Upper lobe of left lung (tissue), 6 donors: ENCODE data around the gene GLUL. TPM values are rescaled to one million over a fixed set of nuclear protein-coding genes. Genes with fewer than 3 reads are reported as not detected.

ENCODE experiments used
- ATAC-seq, 2 donors: fragments of 200-7000 bp; cut with Tn5 transposase; one replicate each; pipeline ENCODE4 v1.9.1; 2022; ENCODE audit warnings: mild to moderate bottlenecking in 2 of 2, moderate library complexity in 2 of 2; ENCODE audit not compliant: low FRiP score in 2 of 2
- DNase-seq, 2 donors: peaks; one replicate each; pipeline ENCODE4 v3.0.0-alpha.2; 2019 to 2020
- H3K27ac ChIP-seq, 4 donors: fragments of 200-600 bp; sonication (generic); one replicate each; pipeline ENCODE4 v1.5.1; 2016 to 2019
- H3K27me3 ChIP-seq, 4 donors: fragments of 200-600 bp; sonication (generic); one replicate each; pipeline ENCODE4 v1.5.1; 2017 to 2019
- H3K36me3 ChIP-seq, 4 donors: fragments of 200-600 bp; sonication (generic); one replicate each; pipeline ENCODE4 v1.5.1; 2016 to 2019
- H3K4me1 ChIP-seq, 4 donors: fragments of 200-600 bp; sonication (generic); one replicate each; pipeline ENCODE4 v1.5.1; 2018 to 2019
- H3K4me3 ChIP-seq, 4 donors: fragments of 200-600 bp; sonication (generic); one replicate each; pipeline ENCODE4 v1.5.1; 2017 to 2019; ENCODE audit warnings: mild to moderate bottlenecking in 2 of 4, moderate library complexity in 1 of 4
- H3K9me3 ChIP-seq, 4 donors: fragments of 200-600 bp; sonication (generic); one replicate each; pipeline ENCODE4 v1.5.1; 2018 to 2019
- EP300 ChIP-seq, 4 donors: sonication (generic); formaldehyde crosslinking; IDR thresholded peaks; one replicate each; pipeline ENCODE4 v1.5.1; 2017; ENCODE audit warnings: antibody characterized with exemption in 4 of 4, control low read depth in 2 of 4
- POLR2A ChIP-seq, 4 donors: fragments of 450-650 bp; IDR thresholded peaks; one replicate each; pipeline ENCODE4 v1.5.1; 2016 to 2017; ENCODE audit warnings: antibody characterized with exemption in 4 of 4, mild to moderate bottlenecking in 2 of 4
- POLR2AphosphoS5 ChIP-seq, 2 donors: sonication (generic); formaldehyde crosslinking; IDR thresholded peaks; one replicate each; pipeline ENCODE4 v1.5.1; 2017; ENCODE audit warnings: antibody characterized with exemption in 2 of 2
- WGBS, 2 donors: methylation state at CpG; one replicate each; pipeline ENCODE4 v1.1.5; 2017 to 2018; 5-methylcytosine and 5-hydroxymethylcytosine counted together
- total RNA-seq, 6 donors: library from RNA; depleted of rRNA in 4 of 6; stranded (reverse); fragments of >200 nt in 4 of 6; gene quantifications; one replicate each; pipeline versions ENCODE4 v1.1.0 to v1.2.1, GENCODE V29; 2016 to 2021
- TF ChIP-seq, protein P1 (sequence below), 6 experiments: fragments of 450-650 bp in 4 of 6; fragments of 200-600 bp in 2 of 6; sonication (generic) in 2 of 6; IDR thresholded peaks; one replicate each; pipeline ENCODE4 v1.5.1; 2016 to 2019; ENCODE audit warnings: antibody characterized with exemption in 6 of 6
- donor health status: DM: no; HTN: no; CAD: no; lungs with moderate emphysema.
- donor health status: DM: no; HTN: yes; CAD: no; lungs with severe emphysema.

The GLUL gene
- total RNA-seq, 6 donors from 2014 or later = 1,145 to 1,831 (median 1,583) TPM

DNA sequence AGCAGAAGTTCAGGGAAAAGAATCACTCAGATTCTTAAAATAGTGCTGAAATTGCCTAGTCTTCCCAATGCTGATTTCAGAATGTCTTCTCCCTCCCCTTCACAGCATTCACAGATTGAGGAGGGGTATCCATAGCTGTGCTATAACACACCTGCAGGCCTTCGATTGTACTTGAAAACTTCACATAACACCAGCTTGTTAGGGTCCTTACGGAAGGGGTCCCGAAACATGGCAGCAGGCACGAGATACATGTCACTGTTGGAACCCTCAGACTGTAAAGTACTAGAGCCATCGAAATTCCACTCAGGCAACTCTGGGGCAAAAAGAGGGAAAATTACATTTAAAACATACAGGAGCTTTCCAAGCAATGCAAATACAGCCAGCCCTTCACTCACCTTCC, 4.6 kb downstream of the GLUL start:
- TF ChIP-seq POLR2A (IDR thresholded peaks at IDR 0.05) (peak in 1 of 4 donors; percentile 12), POLR2AphosphoS5 (IDR thresholded peaks at IDR 0.05) (peak in 1 of 2 donors; percentile 18), EP300 (IDR thresholded peaks at IDR 0.05) (no peak)
- TF ChIP-seq, protein P1, sequence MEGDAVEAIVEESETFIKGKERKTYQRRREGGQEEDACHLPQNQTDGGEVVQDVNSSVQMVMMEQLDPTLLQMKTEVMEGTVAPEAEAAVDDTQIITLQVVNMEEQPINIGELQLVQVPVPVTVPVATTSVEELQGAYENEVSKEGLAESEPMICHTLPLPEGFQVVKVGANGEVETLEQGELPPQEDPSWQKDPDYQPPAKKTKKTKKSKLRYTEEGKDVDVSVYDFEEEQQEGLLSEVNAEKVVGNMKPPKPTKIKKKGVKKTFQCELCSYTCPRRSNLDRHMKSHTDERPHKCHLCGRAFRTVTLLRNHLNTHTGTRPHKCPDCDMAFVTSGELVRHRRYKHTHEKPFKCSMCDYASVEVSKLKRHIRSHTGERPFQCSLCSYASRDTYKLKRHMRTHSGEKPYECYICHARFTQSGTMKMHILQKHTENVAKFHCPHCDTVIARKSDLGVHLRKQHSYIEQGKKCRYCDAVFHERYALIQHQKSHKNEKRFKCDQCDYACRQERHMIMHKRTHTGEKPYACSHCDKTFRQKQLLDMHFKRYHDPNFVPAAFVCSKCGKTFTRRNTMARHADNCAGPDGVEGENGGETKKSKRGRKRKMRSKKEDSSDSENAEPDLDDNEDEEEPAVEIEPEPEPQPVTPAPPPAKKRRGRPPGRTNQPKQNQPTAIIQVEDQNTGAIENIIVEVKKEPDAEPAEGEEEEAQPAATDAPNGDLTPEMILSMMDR (IDR thresholded peaks at IDR 0.05) = no peak
- DNase-seq (no peak), ATAC-seq (no peak)
- Histone ChIP-seq H3K27ac (peak overlapping the region in 3 of 4 donors; percentile 11 to 100 (median 11)), H3K9me3 (no peaks in the 10 kb centered on the region), H3K36me3 (peaks cover 53 to 72% (median 63%) of the 10 kb centered on the region in 4 donors), H3K4me3 (peak overlapping the region in 2 of 4 donors; percentile 76 to 89), H3K4me1 (peaks cover 14 to 40% (median 29%) of the 10 kb centered on the region in 4 donors), H3K27me3 (no peaks in the 10 kb centered on the region)
- WGBS, 2 donors = 88 to 94% methylated on average over 5 of the region's 5 CpGs

DNA sequence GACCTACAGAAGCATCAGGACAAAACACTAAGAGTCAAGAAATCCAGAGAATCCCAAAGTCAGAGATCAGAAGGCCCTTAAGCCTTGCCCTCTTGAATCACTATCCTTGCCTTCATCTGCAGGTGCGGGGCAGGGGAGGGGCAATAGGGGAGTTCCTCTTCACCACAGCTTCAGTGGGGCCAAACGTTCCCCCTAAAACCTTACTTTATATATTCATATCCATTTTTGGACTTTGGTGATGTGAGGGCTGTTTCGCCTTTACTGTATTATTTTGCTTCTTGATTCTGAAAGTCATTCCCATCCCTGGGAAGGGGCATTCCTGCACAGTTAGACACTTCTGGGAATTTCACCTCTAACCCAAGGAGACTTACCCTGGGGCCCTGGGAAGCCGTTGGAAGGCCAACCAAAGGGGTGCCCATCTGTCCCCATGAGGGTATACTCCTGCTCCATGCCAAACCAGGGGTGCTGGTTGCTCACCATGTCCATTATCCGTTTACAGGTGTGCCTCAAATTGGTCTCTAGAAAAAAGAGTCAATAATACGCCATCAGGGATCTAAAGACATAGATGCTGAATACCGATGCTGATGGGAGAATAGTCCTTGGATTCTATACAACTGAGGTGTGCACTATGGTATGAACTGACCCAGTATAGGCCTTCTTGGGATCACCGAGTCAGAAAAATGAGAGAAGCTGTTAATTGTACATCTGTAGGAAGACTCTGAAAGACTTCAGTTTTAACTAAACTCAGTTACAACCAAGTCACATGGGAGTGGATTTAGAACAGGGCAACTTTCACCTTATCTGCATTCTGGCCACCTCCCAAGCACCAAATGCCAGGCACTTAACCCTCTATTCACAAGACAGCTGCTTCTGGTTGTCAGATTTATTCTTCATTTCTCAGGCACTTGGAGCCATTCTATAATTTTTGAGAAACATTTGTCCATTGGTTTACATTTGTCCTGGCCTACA, 5.4 kb downstream of the GLUL start:
- Histone ChIP-seq H3K36me3 (peaks cover 53 to 74% (median 64%) of the 10 kb centered on the region in 4 donors), H3K4me1 (peaks cover 14 to 40% (median 29%) of the 10 kb centered on the region in 4 donors), H3K9me3 (no peaks in the 10 kb centered on the region), H3K27me3 (no peaks in the 10 kb centered on the region), H3K4me3 (peak overlapping the region in 2 of 4 donors; percentile 21 to 89), H3K27ac (peak overlapping the region in 3 of 4 donors; percentile 11 to 100 (median 11))
- DNase-seq = no peak
- TF ChIP-seq POLR2AphosphoS5 (IDR thresholded peaks at IDR 0.05) (peak in 1 of 2 donors; percentile 3), EP300 (IDR thresholded peaks at IDR 0.05) (no peak), POLR2A (IDR thresholded peaks at IDR 0.05) (peak in 1 of 4 donors; percentile 34)
- TF ChIP-seq, protein P1 (IDR thresholded peaks at IDR 0.05) = no peak
- ATAC-seq = no peak
- WGBS, 2 donors = 95 to 98% methylated on average over 8 of the region's 8 CpGs

GRCh38 chr1:182384387-182384960, 7.1 kb downstream of the GLUL start:
- Histone ChIP-seq H3K4me1 (peaks cover 14 to 40% (median 31%) of the 10 kb centered on the region in 4 donors), H3K27ac (no peak overlapping the region), H3K4me3 (no peak overlapping the region), H3K36me3 (peaks cover 53 to 69% (median 64%) of the 10 kb centered on the region in 4 donors), H3K9me3 (no peaks in the 10 kb centered on the region), H3K27me3 (no peaks in the 10 kb centered on the region)
- ATAC-seq = no peak
- WGBS, 2 donors = 91 to 92% methylated on average over 19 of the region's 19 CpGs
- no peak for DNase-seq
- peak in 1 of 2 donors; percentile 16 for TF ChIP-seq POLR2AphosphoS5 (IDR thresholded peaks at IDR 0.05)
- TF ChIP-seq, protein P1 (IDR thresholded peaks at IDR 0.05) = no peak
- TF ChIP-seq POLR2A (IDR thresholded peaks at IDR 0.05) = peak in 1 of 4 donors; percentile 19

GRCh38 chr1:182383934-182384333, 7.7 kb downstream of the GLUL start:
- WGBS, 2 donors = 85 to 87% methylated on average over 7 of the region's 7 CpGs
- no peak for DNase-seq
- H3K36me3 ChIP-seq = peaks cover 53 to 69% (median 64%) of the 10 kb centered on the region in 4 donors
- TF ChIP-seq POLR2A (IDR thresholded peaks at IDR 0.05) (no peak), POLR2AphosphoS5 (IDR thresholded peaks at IDR 0.05) (no peak), EP300 (IDR thresholded peaks at IDR 0.05) (no peak)
- TF ChIP-seq, protein P1 (IDR thresholded peaks at IDR 0.05) = no peak
- no peaks in the 10 kb centered on the region for H3K27me3 ChIP-seq
- H3K4me3 ChIP-seq = no peak overlapping the region
- peaks cover 14 to 38% (median 30%) of the 10 kb centered on the region in 4 donors for H3K4me1 ChIP-seq
- no peak overlapping the region for H3K27ac ChIP-seq
- ATAC-seq = no peak
- H3K9me3 ChIP-seq = no peaks in the 10 kb centered on the region
